WTC11 (cell line): ENCODE results near the gene ING5. TPM values are rescaled to one million over a fixed set of nuclear protein-coding genes. Genes with fewer than 3 reads are reported as not detected.

Experiments used
- ATAC-seq: fragments of 200-7000 bp; cut with Tn5 transposase; 2 replicates; pipeline ENCODE4 v1.10.0; 2021; ENCODE audit warnings: mild to moderate bottlenecking, moderate library complexity
- CTCF ChIA-PET: fragments of 300-600 bp; sonication (Branson Sonifier 250); formaldehyde crosslinking; loops from one replicate; lab custom pipeline; 2021; ENCODE audit warnings: antibody characterized with exemption; lab: Charles Lee
- POLR2A ChIA-PET: fragments of 350-600 bp; sonication (Branson Sonifier 250); formaldehyde crosslinking; loops from one replicate; lab custom pipeline; 2021; ENCODE audit warnings: antibody characterized with exemption; lab: Charles Lee
- DNase-seq: peaks from one replicate; pipeline ENCODE4 v3.0.0; 2021; ENCODE audit warnings: low spot score
- H3K27ac Mint-ChIP-seq: 2 replicates; pipeline ENCODE4 v1.8.0; 2021; ENCODE audit warnings: mixed read lengths
- H3K27me3 Mint-ChIP-seq: 2 replicates; pipeline ENCODE4 v1.8.0; 2021; ENCODE audit warnings: low read depth, mild to moderate bottlenecking, moderate library complexity, mixed read lengths
- H3K36me3 Mint-ChIP-seq: 2 replicates; pipeline ENCODE4 v1.8.0; 2021; ENCODE audit warnings: mixed read lengths
- H3K4me1 Mint-ChIP-seq: 2 replicates; pipeline ENCODE4 v1.8.0; 2022; ENCODE audit warnings: mixed read lengths
- H3K4me3 Mint-ChIP-seq: 2 replicates; pipeline ENCODE4 v1.8.0; 2021; ENCODE audit warnings: mild to moderate bottlenecking, moderate library complexity, mixed read lengths
- H3K9me3 Mint-ChIP-seq: 2 replicates; pipeline ENCODE4 v1.8.0; 2021; ENCODE audit warnings: mixed read lengths
- ARID4B ChIP-seq: sonication (generic); formaldehyde crosslinking; IDR thresholded peaks from 2 replicates; pipeline ENCODE4 v1.8.0; 2023; ENCODE audit warnings: missing genetic modification reagents, mild to moderate bottlenecking, borderline replicate concordance
- CBFB ChIP-seq: sonication (generic); formaldehyde crosslinking; IDR thresholded peaks from 2 replicates; pipeline ENCODE4 v1.8.1; 2022; ENCODE audit warnings: mild to moderate bottlenecking, low read depth, missing genetic modification reagents
- FOXJ3 ChIP-seq: sonication (generic); formaldehyde crosslinking; IDR thresholded peaks from 2 replicates; pipeline ENCODE4 v1.9.0; 2021; ENCODE audit warnings: missing genetic modification reagents, mild to moderate bottlenecking, borderline replicate concordance
- GABPB1 ChIP-seq: sonication (generic); formaldehyde crosslinking; IDR thresholded peaks from 2 replicates; pipeline ENCODE4 v1.8.1; 2023; ENCODE audit warnings: mild to moderate bottlenecking, missing genetic modification reagents
- GRHL2 ChIP-seq: fragments of 250-450 bp; sonication (Bioruptor Pico); IDR thresholded peaks from 2 replicates; pipeline ENCODE4 v1.8.0; 2022; ENCODE audit warnings: mild to moderate bottlenecking, moderate library complexity; ENCODE audit not compliant: insufficient replicate concordance, severe bottlenecking
- HMGA2 ChIP-seq: fragments of 250-450 bp; sonication (Bioruptor Pico); IDR thresholded peaks from 2 replicates; pipeline ENCODE4 v1.4.0; 2021; ENCODE audit warnings: mild to moderate bottlenecking, moderate library complexity
- NR1H2 ChIP-seq: sonication (generic); formaldehyde crosslinking; IDR thresholded peaks from 2 replicates; pipeline ENCODE4 v1.9.0; 2021; ENCODE audit warnings: mild to moderate bottlenecking, moderate library complexity, missing genetic modification reagents
- NR2C2 ChIP-seq: sonication (generic); formaldehyde crosslinking; IDR thresholded peaks from 2 replicates; pipeline ENCODE4 v1.8.0; 2022; ENCODE audit warnings: mild to moderate bottlenecking, missing genetic modification reagents
- SOX15 ChIP-seq: fragments of 250-450 bp; sonication (Bioruptor Pico); IDR thresholded peaks from 2 replicates; pipeline ENCODE4 v1.9.0; 2021; ENCODE audit warnings: mild to moderate bottlenecking
- ZBTB43 ChIP-seq: sonication (generic); formaldehyde crosslinking; IDR thresholded peaks from 2 replicates; pipeline ENCODE4 v1.8.1; 2023; ENCODE audit warnings: mild to moderate bottlenecking, missing genetic modification reagents
- ZNF263 ChIP-seq: sonication (generic); formaldehyde crosslinking; IDR thresholded peaks from 2 replicates; pipeline ENCODE4 v1.8.1; 2022; ENCODE audit warnings: low read depth, mild to moderate bottlenecking, moderate library complexity, missing genetic modification reagents
- ZSCAN18 ChIP-seq: fragments of 250-450 bp; sonication (Bioruptor Pico); IDR thresholded peaks from 2 replicates; pipeline ENCODE4 v2.1.2; 2022; ENCODE audit warnings: mild to moderate bottlenecking, moderate library complexity
- total RNA-seq: library from RNA; stranded (reverse); gene quantifications from 3 replicates; pipeline ENCODE4 v1.2.3, GENCODE V29; 2021
- TF ChIP-seq, protein P1 (sequence below): sonication (generic); formaldehyde crosslinking; IDR thresholded peaks from 2 replicates; pipeline ENCODE4 v1.8.0; 2022; ENCODE audit warnings: mild to moderate bottlenecking, missing genetic modification reagents
- TF ChIP-seq, protein P2 (sequence below): sonication (generic); formaldehyde crosslinking; IDR thresholded peaks from 2 replicates; pipeline ENCODE4 v1.8.1; 2022; ENCODE audit warnings: low read depth, missing genetic modification reagents, borderline replicate concordance

ING5 gene
- total RNA-seq, 1 experiment from 2014 or later = 43.1 TPM

GRCh38 chr2:241678307-241678706, 23.5 kb upstream of the ING5 start:
- POLR2A ChIA-PET = no interaction called here
- H3K4me3 Mint-ChIP-seq = no peak overlapping the region

GRCh38 chr2:241678784-241679540, 22.9 kb upstream of the ING5 start:
- TF ChIP-seq NR2C2 (CRISPR knock-in tag) (no peak), ARID4B (no peak), GABPB1 (CRISPR knock-in tag) (no peak), FOXJ3 (CRISPR knock-in tag) (no peak), GRHL2 (no peak), CBFB (CRISPR knock-in tag) (no peak), ZSCAN18 (no peak), NR1H2 (CRISPR knock-in tag) (no peak), SOX15 (CRISPR knock-in tag) (no peak), HMGA2 (CRISPR knock-in tag) (no peak)
- TF ChIP-seq, protein P1, sequence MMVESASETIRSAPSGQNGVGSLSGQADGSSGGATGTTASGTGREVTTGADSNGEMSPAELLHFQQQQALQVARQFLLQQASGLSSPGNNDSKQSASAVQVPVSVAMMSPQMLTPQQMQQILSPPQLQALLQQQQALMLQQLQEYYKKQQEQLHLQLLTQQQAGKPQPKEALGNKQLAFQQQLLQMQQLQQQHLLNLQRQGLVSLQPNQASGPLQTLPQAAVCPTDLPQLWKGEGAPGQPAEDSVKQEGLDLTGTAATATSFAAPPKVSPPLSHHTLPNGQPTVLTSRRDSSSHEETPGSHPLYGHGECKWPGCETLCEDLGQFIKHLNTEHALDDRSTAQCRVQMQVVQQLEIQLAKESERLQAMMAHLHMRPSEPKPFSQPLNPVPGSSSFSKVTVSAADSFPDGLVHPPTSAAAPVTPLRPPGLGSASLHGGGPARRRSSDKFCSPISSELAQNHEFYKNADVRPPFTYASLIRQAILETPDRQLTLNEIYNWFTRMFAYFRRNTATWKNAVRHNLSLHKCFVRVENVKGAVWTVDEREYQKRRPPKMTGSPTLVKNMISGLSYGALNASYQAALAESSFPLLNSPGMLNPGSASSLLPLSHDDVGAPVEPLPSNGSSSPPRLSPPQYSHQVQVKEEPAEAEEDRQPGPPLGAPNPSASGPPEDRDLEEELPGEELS = no peak
- TF ChIP-seq, protein P2, sequence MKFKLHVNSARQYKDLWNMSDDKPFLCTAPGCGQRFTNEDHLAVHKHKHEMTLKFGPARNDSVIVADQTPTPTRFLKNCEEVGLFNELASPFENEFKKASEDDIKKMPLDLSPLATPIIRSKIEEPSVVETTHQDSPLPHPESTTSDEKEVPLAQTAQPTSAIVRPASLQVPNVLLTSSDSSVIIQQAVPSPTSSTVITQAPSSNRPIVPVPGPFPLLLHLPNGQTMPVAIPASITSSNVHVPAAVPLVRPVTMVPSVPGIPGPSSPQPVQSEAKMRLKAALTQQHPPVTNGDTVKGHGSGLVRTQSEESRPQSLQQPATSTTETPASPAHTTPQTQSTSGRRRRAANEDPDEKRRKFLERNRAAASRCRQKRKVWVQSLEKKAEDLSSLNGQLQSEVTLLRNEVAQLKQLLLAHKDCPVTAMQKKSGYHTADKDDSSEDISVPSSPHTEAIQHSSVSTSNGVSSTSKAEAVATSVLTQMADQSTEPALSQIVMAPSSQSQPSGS (CRISPR knock-in tag) = no peak
- no peak for ATAC-seq
- H3K36me3 Mint-ChIP-seq = peaks cover 62% of the 10 kb centered on the region
- no peaks in the 10 kb centered on the region for H3K9me3 Mint-ChIP-seq
- DNase-seq = no peak
- ChIA-PET CTCF (no interaction called here), POLR2A (no interaction called here)
- H3K27me3 Mint-ChIP-seq = no peaks in the 10 kb centered on the region
- no peaks in the 10 kb centered on the region for H3K4me1 Mint-ChIP-seq
- no peak overlapping the region for H3K4me3 Mint-ChIP-seq
- no peak overlapping the region for H3K27ac Mint-ChIP-seq

More at GRCh38 chr2:241678307-241678706, 23.5 kb upstream of the ING5 start:
- CTCF ChIA-PET = no interaction called here
- Mint-ChIP-seq H3K9me3 (no peaks in the 10 kb centered on the region), H3K36me3 (peaks cover 57% of the 10 kb centered on the region), H3K27me3 (no peaks in the 10 kb centered on the region), H3K27ac (no peak overlapping the region), H3K4me1 (peaks cover 2% of the 10 kb centered on the region; the same call in 1 of the 2 replicates)
- DNase-seq (no peak), ATAC-seq (no peak)
- TF ChIP-seq ZBTB43 (CRISPR knock-in tag) (no peak), ZNF263 (CRISPR knock-in tag) (no peak)
